Mesendoderm (in vitro differentiated cells): ENCODE data around the gene NGRN.
"Not testable (repeated sequence)": the region's sequence is repeated elsewhere in the genome, so short reads cannot be mapped to it uniquely, and the experiment has no call there.

ENCODE experiments used
- DNase-seq: peaks from one replicate; pipeline ENCODE4 v3.0.0; 2013
- H2AK5ac ChIP-seq: 2 replicates; pipeline ENCODE4 v1.6.1; 2013; ENCODE audit warnings: low read length, inconsistent platforms
- H2BK120ac ChIP-seq: 2 replicates; pipeline ENCODE4 v1.6.1; 2013; ENCODE audit warnings: low read depth, mild to moderate bottlenecking, low read length, moderate library complexity, mixed read lengths
- H2BK15ac ChIP-seq: replicated peaks from 2 replicates; pipeline ENCODE4 v1.6.1; 2013; ENCODE audit warnings: low read depth, mild to moderate bottlenecking, moderate library complexity
- H2BK5ac ChIP-seq: 2 replicates; pipeline ENCODE4 v1.6.1; 2013; ENCODE audit warnings: low read length, inconsistent platforms
- H3K18ac ChIP-seq: 2 replicates; pipeline ENCODE4 v1.6.1; 2013; ENCODE audit warnings: mild to moderate bottlenecking, low read length, mixed read lengths
- H3K23ac ChIP-seq: one replicate; pipeline ENCODE4 v1.6.1; 2013; ENCODE audit warnings: low read length
- H3K27ac ChIP-seq: 2 replicates; pipeline ENCODE4 v1.5.1; 2013; ENCODE audit warnings: low read depth, mild to moderate bottlenecking, inconsistent platforms, low read length, moderate library complexity
- H3K27me3 ChIP-seq: 2 replicates; pipeline ENCODE4 v1.6.1; 2013; ENCODE audit warnings: low read length, control low read depth, mild to moderate bottlenecking, inconsistent platforms; ENCODE audit not compliant: insufficient read depth, poor library complexity
- H3K36me3 ChIP-seq: 2 replicates; pipeline ENCODE4 v1.6.1; 2013; ENCODE audit warnings: low read length, inconsistent platforms; ENCODE audit not compliant: control insufficient read depth, insufficient read depth
- H3K4ac ChIP-seq: one replicate; pipeline ENCODE4 v1.6.1; 2013; ENCODE audit warnings: low read depth, mild to moderate bottlenecking, low read length, moderate library complexity
- H3K4me1 ChIP-seq: 2 replicates; pipeline ENCODE4 v1.6.1; 2013; ENCODE audit warnings: low read depth, low read length, inconsistent platforms; ENCODE audit not compliant: control insufficient read depth
- H3K4me2 ChIP-seq: 2 replicates; pipeline ENCODE4 v1.6.1; 2013; ENCODE audit warnings: low read length
- H3K4me3 ChIP-seq: 2 replicates; pipeline ENCODE4 v1.5.1; 2013; ENCODE audit warnings: mild to moderate bottlenecking, low read length
- H3K56ac ChIP-seq: one replicate; pipeline ENCODE4 v1.6.1; 2013; ENCODE audit warnings: low read length
- H3K79me1 ChIP-seq: 2 replicates; pipeline ENCODE4 v1.6.1; 2013; ENCODE audit warnings: low read length, inconsistent platforms
- H3K79me2 ChIP-seq: 2 replicates; pipeline ENCODE4 v1.6.1; 2013; ENCODE audit warnings: mild to moderate bottlenecking, low read length; ENCODE audit not compliant: control insufficient read depth, insufficient read depth
- H3K9ac ChIP-seq: 2 replicates; pipeline ENCODE4 v1.6.1; 2013; ENCODE audit warnings: low read length, inconsistent platforms
- H4K5ac ChIP-seq: one replicate; pipeline ENCODE4 v1.6.1; 2013; ENCODE audit warnings: low read length
- H4K8ac ChIP-seq: one replicate; pipeline ENCODE4 v1.6.1; 2013; ENCODE audit warnings: low read depth, mild to moderate bottlenecking, control low read depth, low read length, moderate library complexity
- WGBS: extraction: QIAGEN DNeasy Blood & Tissue Kit; methylation state at CpG from one replicate; pipeline ENCODE4 v1.1.7; 2013; ENCODE audit warnings: low lambda C conversion rate, missing lambda C conversion rate; ENCODE audit not compliant: insufficient coverage; ENCODE audit errors: extremely low coverage; 5-methylcytosine and 5-hydroxymethylcytosine counted together

Gene NGRN

GRCh38 chr15:90297021-90297420 is 31.5 kb downstream of the NGRN start:
- H3K36me3 ChIP-seq, result no peaks in the 10 kb centered on the region
- no peak overlapping the region for H2AK5ac ChIP-seq
- no peak overlapping the region for H3K23ac ChIP-seq
- 100% methylated on average over 1 of the region's 4 CpGs for WGBS
- no peak overlapping the region for H3K4ac ChIP-seq
- H3K18ac ChIP-seq, result no peak overlapping the region
- no peaks in the 10 kb centered on the region for H3K4me1 ChIP-seq
- no peak overlapping the region for H3K27ac ChIP-seq
- no peaks in the 10 kb centered on the region for H3K79me1 ChIP-seq
- H3K4me3 ChIP-seq, result no peak overlapping the region
- no peaks in the 10 kb centered on the region for H3K79me2 ChIP-seq
- no peak overlapping the region for H2BK120ac ChIP-seq
- no peak overlapping the region for H2BK5ac ChIP-seq
- no peak overlapping the region for H3K4me2 ChIP-seq
- H3K27me3 ChIP-seq, result no peaks in the 10 kb centered on the region
- H4K5ac ChIP-seq, result no peak overlapping the region
- no peak for DNase-seq
- H3K56ac ChIP-seq, result no peak overlapping the region
- no peak overlapping the region for H2BK15ac ChIP-seq
- no peak overlapping the region for H4K8ac ChIP-seq
- H3K9ac ChIP-seq, result no peak overlapping the region

GRCh38 chr15:90300541-90300940 is 35.1 kb downstream of the NGRN start:
- no peak overlapping the region for H2BK5ac ChIP-seq

GRCh38 chr15:90300988-90301706 is 35.7 kb downstream of the NGRN start:
- no peak overlapping the region for H3K23ac ChIP-seq
- H3K4me2 ChIP-seq, result no peak overlapping the region
- DNase-seq, result peak; percentile 91
- H2BK120ac ChIP-seq, result no peak overlapping the region
- peak overlapping the region; percentile 51 for H3K56ac ChIP-seq
- H3K4ac ChIP-seq, result no peak overlapping the region
- H3K36me3 ChIP-seq, result no peaks in the 10 kb centered on the region
- no peaks in the 10 kb centered on the region for H3K79me2 ChIP-seq
- no CpG with 5 or more reads among the region's 21 CpGs for WGBS
- H2AK5ac ChIP-seq, result no peak overlapping the region
- no peak overlapping the region for H3K18ac ChIP-seq
- no peak overlapping the region for H3K27ac ChIP-seq
- no peak overlapping the region for H3K9ac ChIP-seq
- no peaks in the 10 kb centered on the region for H3K4me1 ChIP-seq
- no peak overlapping the region for H4K5ac ChIP-seq
- H2BK15ac ChIP-seq, result no peak overlapping the region
- H3K27me3 ChIP-seq, result no peaks in the 10 kb centered on the region
- no peaks in the 10 kb centered on the region for H3K79me1 ChIP-seq
- H3K4me3 ChIP-seq, result no peak overlapping the region
- H2BK5ac ChIP-seq, result no peak overlapping the region
- no peak overlapping the region for H4K8ac ChIP-seq

More at GRCh38 chr15:90300541-90300940, 35.1 kb downstream of the NGRN start:
- no peak for DNase-seq
- no peak overlapping the region for H3K27ac ChIP-seq
- H4K8ac ChIP-seq, result no peak overlapping the region
- no peak overlapping the region for H3K23ac ChIP-seq
- H3K18ac ChIP-seq, result no peak overlapping the region
- H2BK15ac ChIP-seq, result no peak overlapping the region
- H3K79me1 ChIP-seq, result no peaks in the 10 kb centered on the region
- H3K27me3 ChIP-seq, result no peaks in the 10 kb centered on the region
- no peak overlapping the region for H3K9ac ChIP-seq
- no peak overlapping the region for H3K56ac ChIP-seq
- H4K5ac ChIP-seq, result no peak overlapping the region
- no CpG with 5 or more reads among the region's 9 CpGs for WGBS
- H2BK120ac ChIP-seq, result no peak overlapping the region
- H3K4me1 ChIP-seq, result no peaks in the 10 kb centered on the region
- H3K79me2 ChIP-seq, result no peaks in the 10 kb centered on the region
- no peak overlapping the region for H3K4me3 ChIP-seq
- no peak overlapping the region for H3K4me2 ChIP-seq
- H2AK5ac ChIP-seq, result no peak overlapping the region
- no peaks in the 10 kb centered on the region for H3K36me3 ChIP-seq
- H3K4ac ChIP-seq, result no peak overlapping the region

GRCh38 chr15:90301707-90302300 is 36.3 kb downstream of the NGRN start:
- no CpG with 5 or more reads among the region's 8 CpGs for WGBS

GRCh38 chr15:90305355-90305754 is 39.9 kb downstream of the NGRN start:
- H4K8ac ChIP-seq, H3K9ac ChIP-seq, H3K27me3 ChIP-seq, H3K36me3 ChIP-seq, H3K4ac ChIP-seq, H3K79me2 ChIP-seq, H3K4me3 ChIP-seq, H3K4me1 ChIP-seq, H2BK15ac ChIP-seq, H3K4me2 ChIP-seq, H3K23ac ChIP-seq, H4K5ac ChIP-seq, H3K79me1 ChIP-seq, H2BK120ac ChIP-seq, H3K56ac ChIP-seq, H2BK5ac ChIP-seq, DNase-seq, H2AK5ac ChIP-seq, H3K27ac ChIP-seq, H3K18ac ChIP-seq: not testable (repeated sequence)
- WGBS, result no CpG with 5 or more reads among the region's 14 CpGs

More at GRCh38 chr15:90301707-90302300, 36.3 kb downstream of the NGRN start:
- no peak overlapping the region for H3K4me2 ChIP-seq
- H3K9ac ChIP-seq, result no peak overlapping the region
- no peak overlapping the region for H3K18ac ChIP-seq
- no peaks in the 10 kb centered on the region for H3K79me1 ChIP-seq
- H2BK15ac ChIP-seq, result no peak overlapping the region
- H3K56ac ChIP-seq, result no peak overlapping the region
- no peak for DNase-seq
- no peak overlapping the region for H3K4ac ChIP-seq
- no peak overlapping the region for H3K27ac ChIP-seq
- no peak overlapping the region for H3K23ac ChIP-seq
- no peak overlapping the region for H4K5ac ChIP-seq
- no peaks in the 10 kb centered on the region for H3K36me3 ChIP-seq
- H2AK5ac ChIP-seq, result no peak overlapping the region
- no peak overlapping the region for H3K4me3 ChIP-seq
- H3K27me3 ChIP-seq, result no peaks in the 10 kb centered on the region
- H2BK5ac ChIP-seq, result no peak overlapping the region
- H2BK120ac ChIP-seq, result no peak overlapping the region
- no peak overlapping the region for H4K8ac ChIP-seq
- no peaks in the 10 kb centered on the region for H3K4me1 ChIP-seq
- H3K79me2 ChIP-seq, result no peaks in the 10 kb centered on the region
